GM18867 (cell line): ENCODE measurements around the gene CCDC88C.
"Not testable (repeated sequence)": the region's sequence is repeated elsewhere in the genome, so short reads cannot be mapped to it uniquely, and the experiment has no call there.

Source experiments
- ATAC-seq: cut with Tn5 transposase; IDR thresholded peaks from one replicate; pipeline ENCODE4 v1.9.1; 2021; ENCODE audit warnings: mild to moderate bottlenecking, moderate library complexity; ENCODE audit not compliant: unreplicated experiment

Gene CCDC88C

GRCh38 chr14:91417120-91417982, at the start of gene CCDC88C:
Gene CCDC88C, minus strand, starts transcription at chr14:91417820. Its CDS starts 130 bp downstream, at chr14:91417690.
- ATAC-seq = peak; percentile 62

GRCh38 chr14:91466192-91466591, 48.6 kb upstream of the CCDC88C start:
- ATAC-seq = no peak

- no peak for ATAC-seq
Observed at GRCh38 chr14:91464615-91465205, 47.1 kb upstream of the CCDC88C start.

- no peak for ATAC-seq
Observed at GRCh38 chr14:91458612-91459011, 41.0 kb upstream of the CCDC88C start.

GRCh38 chr14:91456283-91456682, 38.7 kb upstream of the CCDC88C start:
- no peak for ATAC-seq

GRCh38 chr14:91454580-91454979, 37.0 kb upstream of the CCDC88C start:
- ATAC-seq = no peak

GRCh38 chr14:91454155-91454554, 36.5 kb upstream of the CCDC88C start:
- no peak for ATAC-seq

GRCh38 chr14:91453744-91454143, 36.1 kb upstream of the CCDC88C start:
- no peak for ATAC-seq

GRCh38 chr14:91444335-91445020, 26.9 kb upstream of the CCDC88C start:
- no peak for ATAC-seq

- no peak for ATAC-seq
Observed at GRCh38 chr14:91439345-91439744, 21.7 kb upstream of the CCDC88C start.

- no peak for ATAC-seq
Observed at GRCh38 chr14:91438845-91439244, 21.2 kb upstream of the CCDC88C start.

- ATAC-seq = not testable (repeated sequence)
Observed at GRCh38 chr14:91436266-91436665, 18.6 kb upstream of the CCDC88C start.

GRCh38 chr14:91429385-91429784, 11.8 kb upstream of the CCDC88C start:
- ATAC-seq = no peak

GRCh38 chr14:91428931-91429330, 11.3 kb upstream of the CCDC88C start:
- ATAC-seq = not testable (repeated sequence)

- ATAC-seq = not testable (repeated sequence)
Observed at GRCh38 chr14:91425531-91425944, 7.9 kb upstream of the CCDC88C start.

GRCh38 chr14:91424813-91425530, 7.4 kb upstream of the CCDC88C start:
- no peak for ATAC-seq

GRCh38 chr14:91420686-91421085, 3.1 kb upstream of the CCDC88C start:
- no peak for ATAC-seq

- no peak for ATAC-seq
Observed at GRCh38 chr14:91419451-91419850, 1.8 kb upstream of the CCDC88C start.

GRCh38 chr14:91419044-91419397, 1.4 kb upstream of the CCDC88C start:
- ATAC-seq = no peak

- no peak for ATAC-seq
Observed at GRCh38 chr14:91418387-91419043, 895 bp upstream of the CCDC88C start.

- ATAC-seq = peak; percentile 41
Observed at GRCh38 chr14:91417983-91418386, 365 bp upstream of the CCDC88C start.
